Kidney epithelial cell (primary cell): ENCODE results near the gene CD6. TPM values are rescaled to one million over a fixed set of nuclear protein-coding genes. Genes with fewer than 3 reads are reported as not detected.

Experiments used
- DNase-seq: peaks from one replicate; pipeline ENCODE4 v3.0.0-alpha.2; 2010; ENCODE audit warnings: low read depth
- H3K27me3 ChIP-seq: 2 replicates; pipeline ENCODE4 v1.6.0; 2011; ENCODE audit warnings: low read length; ENCODE audit not compliant: control insufficient read depth, insufficient read depth
- H3K36me3 ChIP-seq: 2 replicates; pipeline ENCODE4 v1.5.1; 2011; ENCODE audit warnings: low read length; ENCODE audit not compliant: control insufficient read depth, insufficient read depth
- H3K4me3 ChIP-seq: 2 replicates; pipeline ENCODE4 v1.5.1; 2011; ENCODE audit warnings: low read depth, mild to moderate bottlenecking, control low read depth, low read length
- total RNA-seq: library from RNA; depleted of rRNA; stranded (reverse); fragments of >200 nt; gene quantifications from 2 replicates; pipeline ENCODE4 v1.2.3, GENCODE V29; 2015
- TF ChIP-seq, protein P1 (sequence below): IDR thresholded peaks from 2 replicates; pipeline ENCODE4 v1.5.1; 2011; ENCODE audit warnings: mild to moderate bottlenecking, moderate library complexity, low read length, control low read depth, inconsistent platforms; ENCODE audit not compliant: insufficient read depth, poor library complexity, severe bottlenecking

CD6 gene
- total RNA-seq, 1 donor from 2014 or later = 0.29 TPM

DNA sequence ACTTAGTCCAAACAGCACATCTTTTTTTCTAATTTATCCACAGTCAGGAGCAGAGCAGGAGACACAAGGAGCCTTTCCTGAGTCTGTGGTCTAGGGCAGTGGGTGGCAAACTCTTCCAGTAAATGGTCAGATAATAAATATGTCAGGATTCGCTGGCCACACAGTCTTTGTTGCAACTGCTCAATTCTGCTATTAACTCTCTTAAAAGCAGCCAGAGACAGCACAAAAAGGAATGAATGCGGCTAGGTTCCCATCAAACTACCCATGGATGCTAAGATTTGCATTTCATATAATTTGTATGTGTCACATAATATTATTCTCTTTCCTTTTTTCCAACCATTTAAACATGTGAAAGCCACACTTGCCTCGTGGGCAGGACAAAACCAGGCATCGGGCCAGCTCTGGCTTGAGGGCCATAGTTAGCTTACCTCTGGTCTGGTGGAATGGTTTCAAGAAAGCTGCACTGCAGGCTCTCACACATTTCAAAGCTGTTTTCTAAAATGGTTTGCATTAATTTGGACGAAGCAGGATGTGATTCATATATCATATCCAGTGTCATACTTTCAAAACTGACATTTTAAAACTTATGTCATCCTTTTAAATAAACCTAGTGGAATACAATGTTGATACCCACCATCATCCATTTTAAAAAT is 66.1 kb downstream of the CD6 start:
- no peaks in the 10 kb centered on the region for H3K27me3 ChIP-seq
- no peaks in the 10 kb centered on the region for H3K36me3 ChIP-seq
- no peak for DNase-seq
- no peak overlapping the region for H3K4me3 ChIP-seq
- TF ChIP-seq, protein P1, sequence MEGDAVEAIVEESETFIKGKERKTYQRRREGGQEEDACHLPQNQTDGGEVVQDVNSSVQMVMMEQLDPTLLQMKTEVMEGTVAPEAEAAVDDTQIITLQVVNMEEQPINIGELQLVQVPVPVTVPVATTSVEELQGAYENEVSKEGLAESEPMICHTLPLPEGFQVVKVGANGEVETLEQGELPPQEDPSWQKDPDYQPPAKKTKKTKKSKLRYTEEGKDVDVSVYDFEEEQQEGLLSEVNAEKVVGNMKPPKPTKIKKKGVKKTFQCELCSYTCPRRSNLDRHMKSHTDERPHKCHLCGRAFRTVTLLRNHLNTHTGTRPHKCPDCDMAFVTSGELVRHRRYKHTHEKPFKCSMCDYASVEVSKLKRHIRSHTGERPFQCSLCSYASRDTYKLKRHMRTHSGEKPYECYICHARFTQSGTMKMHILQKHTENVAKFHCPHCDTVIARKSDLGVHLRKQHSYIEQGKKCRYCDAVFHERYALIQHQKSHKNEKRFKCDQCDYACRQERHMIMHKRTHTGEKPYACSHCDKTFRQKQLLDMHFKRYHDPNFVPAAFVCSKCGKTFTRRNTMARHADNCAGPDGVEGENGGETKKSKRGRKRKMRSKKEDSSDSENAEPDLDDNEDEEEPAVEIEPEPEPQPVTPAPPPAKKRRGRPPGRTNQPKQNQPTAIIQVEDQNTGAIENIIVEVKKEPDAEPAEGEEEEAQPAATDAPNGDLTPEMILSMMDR = no peak

DNA sequence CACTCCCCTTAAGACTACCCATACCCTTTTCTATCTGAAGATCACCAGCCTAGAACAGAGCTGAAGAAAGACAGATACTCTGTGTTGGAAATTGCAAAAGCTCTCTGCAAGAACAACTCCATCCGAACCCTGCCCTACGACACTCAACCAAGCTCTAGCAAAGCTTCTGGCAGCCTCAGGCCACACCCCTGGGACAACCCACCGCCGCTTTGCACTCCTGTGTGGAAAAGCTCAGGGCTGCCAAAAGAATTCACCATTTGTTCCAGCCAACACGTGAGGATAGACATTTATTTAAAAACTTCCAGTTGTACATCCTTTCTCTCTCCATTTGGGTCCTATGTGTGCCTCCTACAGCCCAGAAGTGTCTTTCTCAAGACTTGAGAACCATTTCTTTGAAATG is 68.4 kb downstream of the CD6 start:
- TF ChIP-seq, protein P1 = no peak

DNA sequence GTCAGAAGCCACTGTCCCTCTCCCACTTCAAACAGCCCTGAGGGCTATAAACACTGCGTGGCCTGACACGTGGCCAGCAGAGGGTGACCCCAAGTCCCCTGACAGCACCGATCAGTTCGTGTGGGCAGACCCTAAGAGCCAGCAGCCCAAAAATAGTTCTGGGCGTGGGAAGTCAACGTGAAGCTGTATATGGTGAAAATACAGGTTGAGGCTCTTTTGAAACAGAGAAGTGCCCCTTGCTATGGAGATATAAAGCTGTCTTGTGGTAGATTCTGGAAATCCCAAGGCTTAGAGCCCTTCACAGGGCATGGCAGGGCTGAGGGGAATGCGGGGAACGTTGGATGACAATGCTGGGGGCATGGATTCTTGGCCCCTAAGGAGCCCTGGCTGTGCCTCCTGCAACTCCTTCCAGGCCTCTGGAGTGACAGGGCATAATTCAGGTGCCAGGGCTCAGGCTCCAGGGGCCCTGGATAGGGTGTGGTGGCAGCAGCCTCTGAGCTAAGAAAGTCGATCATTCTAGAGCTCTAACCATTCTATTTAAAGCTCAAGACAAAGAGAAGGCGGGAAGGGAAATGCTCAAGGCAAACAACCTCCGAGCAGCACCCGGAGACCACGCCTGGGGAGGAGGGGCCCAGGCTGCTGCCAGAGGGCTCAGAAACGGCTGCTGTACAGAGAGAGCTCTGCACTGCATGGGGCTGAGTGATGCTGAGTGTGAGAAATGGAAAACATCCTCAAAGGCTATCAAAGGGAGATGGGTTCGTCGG is 70.5 kb downstream of the CD6 start:
- no peak for DNase-seq
- Histone ChIP-seq H3K36me3 (no peaks in the 10 kb centered on the region), H3K4me3 (no peak overlapping the region), H3K27me3 (no peaks in the 10 kb centered on the region)
- TF ChIP-seq, protein P1 = no peak

More for the DNA sequence above, 68.4 kb downstream of the CD6 start:
- Histone ChIP-seq H3K4me3 (no peak overlapping the region), H3K36me3 (no peaks in the 10 kb centered on the region), H3K27me3 (no peaks in the 10 kb centered on the region)
- no peak for DNase-seq

DNA sequence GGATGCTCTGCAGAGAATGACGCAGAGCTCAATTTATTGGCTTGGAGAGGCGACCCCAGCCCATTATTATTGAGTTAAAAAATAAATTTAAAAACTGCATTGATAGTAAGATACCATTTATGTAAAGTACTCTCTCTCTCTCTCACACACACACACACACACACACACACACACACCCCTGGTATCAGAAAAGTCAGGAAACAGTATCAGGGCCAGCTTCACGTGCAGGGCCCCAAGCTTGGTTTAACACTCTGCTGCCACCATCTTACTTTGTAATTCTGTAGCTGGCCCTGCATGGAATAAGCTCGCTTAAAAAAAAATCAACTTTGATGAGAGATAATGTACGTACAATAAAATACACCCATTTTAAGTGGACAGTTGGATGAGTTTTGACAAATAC is 71.1 kb downstream of the CD6 start:
- TF ChIP-seq, protein P1 = no peak
- DNase-seq = no peak

DNA sequence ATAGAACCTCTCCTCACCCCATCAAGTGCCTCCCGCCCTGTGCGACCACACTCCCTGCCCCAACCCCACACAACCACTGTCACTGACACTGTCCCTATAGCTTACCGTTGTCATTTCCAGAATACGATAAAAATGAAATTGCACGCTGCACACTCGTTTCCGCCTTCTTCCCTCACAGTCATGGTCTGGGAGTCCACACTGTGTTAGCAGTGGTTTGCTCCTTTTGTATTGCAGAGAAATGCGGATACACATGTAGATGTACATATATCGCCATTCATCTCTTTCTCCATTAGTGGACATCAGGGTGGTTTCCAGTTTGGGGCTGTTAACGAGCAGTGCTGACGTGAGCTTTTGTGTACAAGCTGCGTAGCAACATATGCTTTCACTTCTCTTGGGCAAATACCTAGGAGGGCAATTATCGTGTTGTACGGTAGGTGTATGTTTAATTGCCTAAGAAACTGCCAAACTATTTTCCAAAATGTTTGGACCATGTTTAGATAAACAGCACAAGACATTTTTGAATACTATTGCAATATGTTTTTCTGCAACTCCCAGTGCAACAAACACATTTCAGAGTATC is 71.6 kb downstream of the CD6 start:
- Histone ChIP-seq H3K27me3 (peaks cover 2% of the 10 kb centered on the region), H3K4me3 (no peak overlapping the region), H3K36me3 (no peaks in the 10 kb centered on the region)
- DNase-seq = no peak
- TF ChIP-seq, protein P1 = no peak

More for the DNA sequence above, 71.1 kb downstream of the CD6 start:
- Histone ChIP-seq H3K4me3 (no peak overlapping the region), H3K36me3 (no peaks in the 10 kb centered on the region), H3K27me3 (no peaks in the 10 kb centered on the region)
